AG09309 (cell line): ENCODE data around the gene GFOD1.

ENCODE experiments used
- DNase-seq: peaks from one replicate; pipeline ENCODE4 v3.0.0-alpha.2; 2010; ENCODE audit warnings: low read depth
- H3K4me3 ChIP-seq: 2 replicates; pipeline ENCODE4 v1.5.1; 2011; ENCODE audit warnings: mild to moderate bottlenecking, low read depth, low read length, moderate library complexity; ENCODE audit not compliant: control insufficient read depth
- TF ChIP-seq, protein P1 (sequence below): IDR thresholded peaks from 2 replicates; pipeline ENCODE4 v1.5.1; 2011; ENCODE audit warnings: mild to moderate bottlenecking, low read depth, low read length, inconsistent platforms; ENCODE audit not compliant: insufficient read depth, control insufficient read depth; ENCODE audit errors: missing control alignments

GFOD1 gene

DNA sequence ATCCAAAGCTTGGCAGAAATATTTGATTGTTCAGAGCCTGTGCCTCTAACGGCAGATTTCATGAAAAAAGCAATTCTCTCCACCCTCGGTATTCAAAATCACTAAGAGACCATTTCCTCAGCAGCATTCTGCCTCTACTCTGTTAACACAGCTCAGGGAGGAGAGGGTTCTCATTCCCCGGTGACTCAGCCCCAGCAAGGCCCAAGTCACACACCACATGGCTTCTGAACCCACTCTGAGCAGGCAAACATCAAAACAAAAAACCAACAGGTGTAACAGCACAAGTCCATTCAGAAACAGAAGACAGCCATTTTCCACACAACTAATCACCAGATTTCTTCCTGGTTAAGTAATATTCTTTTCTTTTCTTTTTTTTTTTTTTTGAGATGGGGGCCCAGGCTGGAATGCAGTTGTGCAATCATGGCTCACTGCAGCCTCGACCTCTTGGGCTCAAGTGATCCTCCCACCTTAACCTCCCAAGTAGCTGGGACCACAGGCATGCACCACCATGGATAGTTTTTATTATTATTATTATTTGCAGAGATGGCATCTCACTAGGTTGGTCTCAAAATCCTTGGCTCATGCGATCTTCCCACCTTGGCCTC is 55.4 kb downstream of the GFOD1 start:
- no peak for DNase-seq
- TF ChIP-seq, protein P1, sequence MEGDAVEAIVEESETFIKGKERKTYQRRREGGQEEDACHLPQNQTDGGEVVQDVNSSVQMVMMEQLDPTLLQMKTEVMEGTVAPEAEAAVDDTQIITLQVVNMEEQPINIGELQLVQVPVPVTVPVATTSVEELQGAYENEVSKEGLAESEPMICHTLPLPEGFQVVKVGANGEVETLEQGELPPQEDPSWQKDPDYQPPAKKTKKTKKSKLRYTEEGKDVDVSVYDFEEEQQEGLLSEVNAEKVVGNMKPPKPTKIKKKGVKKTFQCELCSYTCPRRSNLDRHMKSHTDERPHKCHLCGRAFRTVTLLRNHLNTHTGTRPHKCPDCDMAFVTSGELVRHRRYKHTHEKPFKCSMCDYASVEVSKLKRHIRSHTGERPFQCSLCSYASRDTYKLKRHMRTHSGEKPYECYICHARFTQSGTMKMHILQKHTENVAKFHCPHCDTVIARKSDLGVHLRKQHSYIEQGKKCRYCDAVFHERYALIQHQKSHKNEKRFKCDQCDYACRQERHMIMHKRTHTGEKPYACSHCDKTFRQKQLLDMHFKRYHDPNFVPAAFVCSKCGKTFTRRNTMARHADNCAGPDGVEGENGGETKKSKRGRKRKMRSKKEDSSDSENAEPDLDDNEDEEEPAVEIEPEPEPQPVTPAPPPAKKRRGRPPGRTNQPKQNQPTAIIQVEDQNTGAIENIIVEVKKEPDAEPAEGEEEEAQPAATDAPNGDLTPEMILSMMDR = no peak
- no peak overlapping the region for H3K4me3 ChIP-seq

DNA sequence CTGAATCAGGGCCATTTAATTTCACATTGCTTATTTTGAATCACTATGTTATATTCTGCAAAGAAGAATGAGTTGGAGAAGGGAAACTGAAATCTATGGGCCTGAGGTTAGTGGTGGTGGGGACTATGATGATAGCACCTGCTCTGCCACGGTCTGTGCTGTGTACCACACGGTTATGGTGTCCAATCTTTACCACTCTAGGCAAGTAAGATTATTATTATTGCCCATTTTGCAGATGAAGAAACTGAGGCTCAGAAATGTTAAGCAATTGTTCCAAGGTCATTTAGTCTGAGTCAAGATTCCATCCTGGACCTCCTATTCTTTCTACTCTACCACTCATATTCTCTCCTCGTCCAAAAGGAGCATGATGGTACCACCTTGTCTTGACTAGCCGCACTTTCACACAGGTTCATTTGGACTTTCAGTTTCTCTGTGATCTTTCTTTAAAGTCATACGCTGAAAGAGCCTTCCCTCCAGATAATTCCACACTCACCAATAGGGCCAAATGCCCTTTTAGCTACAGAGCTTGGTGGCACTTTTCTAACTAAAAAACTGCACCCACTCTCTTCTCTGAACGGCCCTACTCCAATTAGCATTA is 56.2 kb downstream of the GFOD1 start:
- no peak for DNase-seq
- TF ChIP-seq, protein P1 = no peak
- H3K4me3 ChIP-seq = no peak overlapping the region

DNA sequence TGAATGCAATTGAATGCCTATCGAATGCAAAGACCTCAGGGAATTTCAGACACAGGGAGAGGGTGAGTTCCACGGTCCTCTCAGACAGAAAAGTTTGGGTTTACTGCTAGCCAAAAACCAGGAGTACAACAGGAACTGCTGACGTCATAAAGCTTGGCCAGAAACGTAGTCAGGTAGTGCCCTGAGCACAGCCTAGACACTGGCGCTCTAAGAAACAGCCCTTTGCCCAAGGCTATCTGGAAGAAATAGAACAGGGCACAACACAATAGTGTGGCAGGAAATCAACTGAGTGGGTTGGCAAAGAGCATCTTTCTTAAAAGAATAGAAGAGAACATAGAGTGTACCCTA is 58.0 kb downstream of the GFOD1 start:
- TF ChIP-seq, protein P1 = no peak
- no peak for DNase-seq
- H3K4me3 ChIP-seq = no peak overlapping the region

DNA sequence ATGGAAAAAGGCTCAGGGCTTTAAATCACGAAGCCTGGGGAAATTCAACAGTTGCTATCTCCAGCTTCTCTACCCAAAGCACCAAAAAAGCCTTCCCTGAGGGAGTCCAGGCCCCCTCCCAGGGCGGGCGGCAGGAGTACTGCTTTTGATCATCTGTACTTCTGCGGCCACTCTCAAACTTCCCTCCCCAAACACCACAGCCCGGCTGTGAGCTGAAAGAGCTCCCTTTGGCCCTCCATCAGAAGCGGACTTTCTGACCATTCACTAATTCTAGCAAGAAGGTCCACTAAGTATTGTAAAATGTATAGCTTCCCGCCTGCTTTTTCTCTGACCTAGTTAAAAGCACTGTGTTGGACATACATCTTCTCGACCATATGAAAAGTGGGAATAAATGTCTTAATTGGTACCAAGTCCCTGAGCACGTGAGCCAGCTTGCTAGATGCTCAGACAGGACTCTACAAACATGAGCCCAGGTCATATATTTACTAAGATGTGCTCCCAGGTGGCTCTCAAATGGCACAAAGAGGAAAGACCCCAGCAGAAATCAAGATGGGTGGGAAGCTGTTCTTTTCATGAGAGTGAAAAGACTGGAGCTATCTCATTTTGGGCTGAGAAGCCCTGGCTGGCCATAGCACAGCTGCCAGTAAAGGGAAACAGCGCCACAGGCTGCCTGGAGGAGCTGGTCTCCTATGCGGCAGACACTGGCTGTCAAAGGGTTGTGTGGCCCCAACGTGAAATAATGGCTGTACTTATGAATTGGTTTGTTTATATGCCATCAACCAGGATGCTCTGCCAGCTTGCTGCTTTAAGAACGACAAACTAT is 58.6 kb downstream of the GFOD1 start:
- DNase-seq = no peak
- TF ChIP-seq, protein P1 = no peak
- H3K4me3 ChIP-seq = no peak overlapping the region

DNA sequence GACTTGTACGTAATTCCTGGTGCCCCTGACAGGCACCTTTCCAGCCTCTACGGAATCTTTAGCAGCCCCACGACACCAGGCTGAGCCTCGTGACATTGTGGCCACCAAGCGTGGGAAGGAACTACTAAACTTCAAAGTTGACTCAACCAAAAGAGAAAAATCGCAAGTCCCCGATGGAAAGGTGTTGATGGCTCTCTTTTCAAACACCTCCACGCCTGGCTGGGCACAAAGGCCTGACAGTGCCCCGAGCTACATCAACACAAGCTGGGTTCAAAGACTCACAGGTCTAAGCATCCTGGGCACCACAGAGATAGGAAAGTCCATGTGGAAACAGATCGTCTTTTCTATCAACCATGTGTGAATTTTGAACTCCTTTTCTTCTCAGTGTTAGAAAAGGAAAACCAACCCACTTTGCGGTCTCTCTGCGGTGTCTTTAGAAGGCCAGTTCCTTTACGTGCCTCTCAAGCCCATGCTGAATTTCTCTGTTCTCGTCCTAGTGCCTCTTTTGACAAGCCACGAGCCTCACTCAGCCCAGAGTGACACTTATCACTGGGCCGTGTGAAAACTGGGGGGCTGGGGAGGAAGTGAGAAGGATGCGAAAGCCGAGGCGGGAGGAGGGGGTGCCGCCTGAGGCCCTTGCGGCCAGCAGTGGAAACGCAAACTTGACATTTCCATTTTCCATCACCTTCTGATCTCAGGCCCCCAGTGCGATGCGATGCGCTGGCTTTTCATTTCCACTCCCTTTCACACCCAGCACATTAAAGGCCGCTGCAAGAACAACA is 59.4 kb downstream of the GFOD1 start:
- no peak for DNase-seq
- no peak overlapping the region for H3K4me3 ChIP-seq
- TF ChIP-seq, protein P1 = no peak

DNA sequence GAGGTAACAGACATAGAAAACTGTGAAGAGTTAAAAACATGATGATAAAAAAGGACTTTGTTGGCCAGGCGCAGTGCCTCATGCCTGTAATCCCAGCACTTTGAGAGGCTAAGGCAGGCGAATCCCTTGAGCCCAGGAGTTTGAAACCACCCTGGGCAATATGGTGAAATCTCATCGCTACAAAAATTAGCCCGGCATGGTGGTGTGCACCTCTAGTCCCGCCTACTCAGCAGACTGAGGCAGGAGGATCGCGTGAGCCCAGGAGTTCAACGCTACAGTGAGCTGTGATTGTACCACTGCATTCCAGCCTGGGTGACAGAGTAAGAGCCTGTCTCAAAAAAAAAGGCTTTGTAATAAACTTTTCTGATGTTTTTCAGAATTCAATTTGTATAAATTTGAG is 60.1 kb downstream of the GFOD1 start:
- H3K4me3 ChIP-seq = no peak overlapping the region
- no peak for DNase-seq
- TF ChIP-seq, protein P1 = no peak
